CD4-positive, alpha-beta T cell (primary cell): ENCODE results near the gene SYT14. TPM values are rescaled to one million over a fixed set of nuclear protein-coding genes. Genes with fewer than 3 reads are reported as not detected.
"Not testable (repeated sequence)": the region's sequence is repeated elsewhere in the genome, so short reads cannot be mapped to it uniquely, and the experiment has no call there.

Source experiments
- ATAC-seq: fragments of 200-7000 bp; cut with Tn5 transposase; one replicate; pipeline ENCODE4 v1.10.0; 2022; ENCODE audit warnings: mild to moderate bottlenecking; ENCODE audit not compliant: poor library complexity
- CTCF ChIA-PET: fragments of 350-600 bp; sonication (Branson Sonifier 250); formaldehyde crosslinking; loops from one replicate; lab custom pipeline; 2021; ENCODE audit warnings: antibody characterized with exemption, inconsistent platforms; lab: Charles Lee
- POLR2A ChIA-PET: fragments of 350-600 bp; sonication (Branson Sonifier 250); formaldehyde crosslinking; loops from one replicate; lab custom pipeline; 2021; ENCODE audit warnings: antibody characterized with exemption, inconsistent platforms; lab: Charles Lee
- DNase-seq, 14 experiments: peaks; one replicate each; pipeline ENCODE4 v3.0.0-alpha.2; 2013 to 2020; ENCODE audit warnings: mixed read lengths in 2 of 14
- H3K27ac ChIP-seq, 2 donors: one replicate each; pipeline versions ENCODE4 v1.5.1 to v1.7.0; 2013; ENCODE audit warnings: low read length in 2 of 2, low read depth in 1 of 2, mild to moderate bottlenecking in 1 of 2
- H3K27me3 ChIP-seq, 2 experiments: 1 replicate in 1 of 2; 2 replicates in 1 of 2; pipeline versions ENCODE4 v1.6.1 to v1.7.0; 2013; ENCODE audit warnings: low read length in 2 of 2, control low read depth in 1 of 2, mild to moderate bottlenecking in 1 of 2, moderate library complexity in 1 of 2; ENCODE audit not compliant: insufficient read depth in 2 of 2, control insufficient read depth in 1 of 2
- H3K36me3 ChIP-seq: one replicate; pipeline ENCODE4 v1.6.1; 2013; ENCODE audit warnings: low read length, control low read depth; ENCODE audit not compliant: insufficient read depth
- H3K4me1 ChIP-seq: one replicate; pipeline ENCODE4 v1.6.1; 2013; ENCODE audit warnings: low read length, control low read depth; ENCODE audit not compliant: insufficient read depth
- H3K4me3 ChIP-seq: one replicate; pipeline ENCODE4 v1.5.1; 2013; ENCODE audit warnings: mild to moderate bottlenecking, low read length, moderate library complexity
- H3K9me3 ChIP-seq, 2 experiments: 1 replicate in 1 of 2; 2 replicates in 1 of 2; pipeline versions ENCODE4 v1.6.1 to v1.7.0; 2013; ENCODE audit warnings: low read length in 2 of 2, mild to moderate bottlenecking in 2 of 2, control low read depth in 1 of 2, moderate library complexity in 1 of 2; ENCODE audit not compliant: control insufficient read depth in 1 of 2, insufficient read depth in 1 of 2
- H3K27ac Mint-ChIP-seq: one replicate; pipeline ENCODE4 v1.8.0; 2020; ENCODE audit warnings: mixed read lengths
- H3K27me3 Mint-ChIP-seq: one replicate; pipeline ENCODE4 v1.8.0; 2021; ENCODE audit warnings: mixed read lengths
- H3K36me3 Mint-ChIP-seq: one replicate; pipeline ENCODE4 v1.8.0; 2021; ENCODE audit warnings: low read depth, mixed read lengths
- H3K4me1 Mint-ChIP-seq: one replicate; pipeline ENCODE4 v1.8.0; 2021; ENCODE audit warnings: low read depth, mixed read lengths
- H3K4me3 Mint-ChIP-seq: one replicate; pipeline ENCODE4 v1.8.0; 2020; ENCODE audit warnings: mild to moderate bottlenecking, mixed read lengths
- H3K9me3 Mint-ChIP-seq: one replicate; pipeline ENCODE4 v1.8.0; 2020; ENCODE audit warnings: mixed read lengths
- intact Hi-C, 2 experiments: fragments of 100-400 bp; cut with DNase I in 1 of 2; cut with micrococcal nuclease in 1 of 2; formaldehyde crosslinking; loops; one replicate each; pipeline versions ENCODE4 v1.15.1 to v1.9.0; 2023 to 2025; cut with DNase I, micrococcal nuclease
- total RNA-seq, 174 experiments: library from RNA in 2 of 174; stranded (reverse) in 2 of 174; gene quantifications; one replicate each; pipeline ENCODE4 v1.2.3 and lab custom pipeline; 2021 to 2026
- TF ChIP-seq, protein P1 (sequence below): fragments of 200-600 bp; IDR thresholded peaks from one replicate; pipeline ENCODE4 v1.8.0; 2022; ENCODE audit warnings: antibody characterized with exemption, mild to moderate bottlenecking

The SYT14 gene
- total RNA-seq, 2 experiments from 2014 or later: not detected

DNA sequence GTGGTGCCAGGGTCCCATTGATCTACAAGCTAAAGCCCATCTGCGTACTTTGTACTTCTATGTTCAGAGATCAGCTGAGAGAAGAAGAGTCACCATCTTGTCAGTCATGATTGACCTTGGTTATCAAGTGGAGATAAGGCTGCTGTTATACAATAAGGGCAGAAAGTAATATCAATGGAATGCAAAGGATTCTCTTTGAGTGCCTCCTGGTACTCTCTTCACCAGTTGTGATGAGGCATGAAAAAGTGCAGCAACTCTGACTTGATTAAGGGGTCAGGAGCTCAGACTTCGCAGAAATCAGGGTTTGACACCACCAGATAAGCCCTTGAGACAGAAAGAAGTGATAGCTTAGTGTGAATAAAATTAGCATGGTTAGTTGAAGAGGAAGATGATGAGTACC is 25.7 kb upstream of the SYT14 start:
- DNase-seq (no peak), ATAC-seq (no peak)
- Mint-ChIP-seq H3K4me1 (no peaks in the 10 kb centered on the region), H3K9me3 (peaks cover 5% of the 10 kb centered on the region), H3K27ac (no peak overlapping the region), H3K4me3 (no peak overlapping the region), H3K27me3 (no peaks in the 10 kb centered on the region), H3K36me3 (no peaks in the 10 kb centered on the region)
- H3K4me3 ChIP-seq: no peak overlapping the region
- no peaks in the 10 kb centered on the region for H3K27me3 ChIP-seq
- H3K36me3 ChIP-seq: no peaks in the 10 kb centered on the region
- TF ChIP-seq, protein P1, sequence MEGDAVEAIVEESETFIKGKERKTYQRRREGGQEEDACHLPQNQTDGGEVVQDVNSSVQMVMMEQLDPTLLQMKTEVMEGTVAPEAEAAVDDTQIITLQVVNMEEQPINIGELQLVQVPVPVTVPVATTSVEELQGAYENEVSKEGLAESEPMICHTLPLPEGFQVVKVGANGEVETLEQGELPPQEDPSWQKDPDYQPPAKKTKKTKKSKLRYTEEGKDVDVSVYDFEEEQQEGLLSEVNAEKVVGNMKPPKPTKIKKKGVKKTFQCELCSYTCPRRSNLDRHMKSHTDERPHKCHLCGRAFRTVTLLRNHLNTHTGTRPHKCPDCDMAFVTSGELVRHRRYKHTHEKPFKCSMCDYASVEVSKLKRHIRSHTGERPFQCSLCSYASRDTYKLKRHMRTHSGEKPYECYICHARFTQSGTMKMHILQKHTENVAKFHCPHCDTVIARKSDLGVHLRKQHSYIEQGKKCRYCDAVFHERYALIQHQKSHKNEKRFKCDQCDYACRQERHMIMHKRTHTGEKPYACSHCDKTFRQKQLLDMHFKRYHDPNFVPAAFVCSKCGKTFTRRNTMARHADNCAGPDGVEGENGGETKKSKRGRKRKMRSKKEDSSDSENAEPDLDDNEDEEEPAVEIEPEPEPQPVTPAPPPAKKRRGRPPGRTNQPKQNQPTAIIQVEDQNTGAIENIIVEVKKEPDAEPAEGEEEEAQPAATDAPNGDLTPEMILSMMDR: no peak
- no peaks in the 10 kb centered on the region for H3K4me1 ChIP-seq
- intact Hi-C loops: no loop called here
- POLR2A ChIA-PET: no interaction called here
- peaks cover 0 to 4% of the 10 kb centered on the region in 2 experiments for H3K9me3 ChIP-seq
- CTCF ChIA-PET: interaction anchor here (1.6 kb wide), 1 partner anchor 10 kb away, joined by 3 read pairs; no protein-coding TSS in a partner anchor
- H3K27ac ChIP-seq: no peak overlapping the region

- H3K27me3 Mint-ChIP-seq: not testable (repeated sequence)
Observed at GRCh38 chr1:209919637-209920036, 18.4 kb upstream of the SYT14 start.

GRCh38 chr1:209920844-209921243 is 17.2 kb upstream of the SYT14 start:
- DNase-seq (no peak), ATAC-seq (no peak)
- H3K36me3 Mint-ChIP-seq: no peaks in the 10 kb centered on the region
- peaks cover 5% of the 10 kb centered on the region for H3K9me3 Mint-ChIP-seq
- H3K27ac Mint-ChIP-seq: no peak overlapping the region
- no peak overlapping the region for H3K4me3 Mint-ChIP-seq
- Histone ChIP-seq H3K4me3 (no peak overlapping the region), H3K27me3 (peaks cover 0 to 7% of the 10 kb centered on the region in 2 experiments), H3K9me3 (peaks cover 0 to 4% of the 10 kb centered on the region in 2 experiments), H3K27ac (no peak overlapping the region), H3K36me3 (no peaks in the 10 kb centered on the region), H3K4me1 (no peaks in the 10 kb centered on the region)
- H3K27me3 Mint-ChIP-seq: peaks cover 11% of the 10 kb centered on the region
- CTCF ChIA-PET: no interaction called here
- intact Hi-C loops: no loop called here
- H3K4me1 Mint-ChIP-seq: no peaks in the 10 kb centered on the region
- POLR2A ChIA-PET: no interaction called here
- TF ChIP-seq, protein P1: no peak

More at GRCh38 chr1:209919637-209920036, 18.4 kb upstream of the SYT14 start:
- intact Hi-C loops, CTCF ChIA-PET, POLR2A ChIA-PET, H3K27ac Mint-ChIP-seq, H3K27me3 ChIP-seq, H3K36me3 Mint-ChIP-seq, H3K36me3 ChIP-seq, H3K4me1 ChIP-seq, H3K4me3 Mint-ChIP-seq, H3K4me1 Mint-ChIP-seq, H3K27ac ChIP-seq, H3K4me3 ChIP-seq, H3K9me3 Mint-ChIP-seq, DNase-seq, H3K9me3 ChIP-seq, ATAC-seq: not testable (repeated sequence)

GRCh38 chr1:209924390-209924789 is 13.6 kb upstream of the SYT14 start:
- DNase-seq: no peak
- H3K27me3 ChIP-seq: peaks cover 0 to 15% of the 10 kb centered on the region in 2 experiments
- H3K9me3 ChIP-seq: peaks cover 0 to 10% of the 10 kb centered on the region in 2 experiments
- Mint-ChIP-seq H3K36me3 (no peaks in the 10 kb centered on the region), H3K27me3 (peaks cover 27% of the 10 kb centered on the region), H3K4me1 (no peaks in the 10 kb centered on the region), H3K9me3 (peaks cover 5% of the 10 kb centered on the region), H3K4me3 (no peak overlapping the region), H3K27ac (no peak overlapping the region)
- ChIA-PET CTCF (no interaction called here), POLR2A (no interaction called here)
- H3K4me3 ChIP-seq: no peak overlapping the region
- H3K27ac ChIP-seq: no peak overlapping the region
- TF ChIP-seq, protein P1: no peak
- intact Hi-C loops: no loop called here
- ATAC-seq: no peak
- no peaks in the 10 kb centered on the region for H3K36me3 ChIP-seq
- no peaks in the 10 kb centered on the region for H3K4me1 ChIP-seq
